ENCODE data around the gene GPR108. TPM values are rescaled to one million over a fixed set of nuclear protein-coding genes. Genes with fewer than 3 reads are reported as not detected.

The GPR108 gene
- total RNA-seq, 2 donors from 2014 or later = 61.4 to 67.2 TPM

- Histone ChIP-seq H3K27ac (ENCODE audit: low read depth, low read length) (peak overlapping the region; percentile 99), H3K9ac (ENCODE audit: extremely low read depth, low read length, poor library complexity, severe bottlenecking) (peak overlapping the region; percentile 67), H3K27me3 (ENCODE audit: control insufficient read depth, insufficient read depth, low read length, poor library complexity, severe bottlenecking) (no peaks in the 10 kb centered on the region), H3K9me3 (ENCODE audit: control insufficient read depth, low read length) (no peaks in the 10 kb centered on the region), H3K4me3 (ENCODE audit: low read length) (peak overlapping the region; percentile 89), H3K4me1 (ENCODE audit: control insufficient read depth, insufficient read depth, low read length) (no peaks in the 10 kb centered on the region), H3K36me3 (ENCODE audit: control insufficient read depth, insufficient read depth, low read length) (peaks cover 19% of the 10 kb centered on the region)
- H3K4me1 Mint-ChIP-seq = peaks cover 28% of the 10 kb centered on the region
- H3K9me3 Mint-ChIP-seq = no peaks in the 10 kb centered on the region
- no peaks in the 10 kb centered on the region for H3K27me3 Mint-ChIP-seq (ENCODE audit: insufficient read depth)
- DNase-seq = peak; percentile 93
- WGBS, 2 experiments (ENCODE audit: insufficient coverage in 1 of 2, insufficient read length in 1 of 2) = 39 to 49% methylated on average over 23 to 25 of the region's 25 CpGs
- peaks cover 20% of the 10 kb centered on the region for H3K36me3 Mint-ChIP-seq (ENCODE audit: low read depth)
- peak overlapping the region; percentile 96 for H3K27ac Mint-ChIP-seq
- peak overlapping the region; percentile 90 for H3K4me3 Mint-ChIP-seq
- peak; percentile 77 for TF ChIP-seq CTCF (conservative IDR thresholded peaks at IDR 0.05)
Observed at GRCh38 chr19:6736169-6736916, 1.0 kb downstream of the GPR108 start.

GRCh38 chr19:6735181-6735911, 2.0 kb downstream of the GPR108 start:
- WGBS, 2 experiments (ENCODE audit: insufficient coverage in 1 of 2, insufficient read length in 1 of 2) = 41 to 44% methylated on average over 4 to 14 of the region's 15 CpGs

More at GRCh38 chr19:6735181-6735911, 2.0 kb downstream of the GPR108 start:
- Histone ChIP-seq H3K4me3 (ENCODE audit: low read length) (peak overlapping the region; percentile 89), H3K4me1 (ENCODE audit: control insufficient read depth, insufficient read depth, low read length) (no peaks in the 10 kb centered on the region), H3K27me3 (ENCODE audit: control insufficient read depth, insufficient read depth, low read length, poor library complexity, severe bottlenecking) (no peaks in the 10 kb centered on the region), H3K9ac (ENCODE audit: extremely low read depth, low read length, poor library complexity, severe bottlenecking) (peak overlapping the region; percentile 67), H3K27ac (ENCODE audit: low read depth, low read length) (no peak overlapping the region), H3K36me3 (ENCODE audit: control insufficient read depth, insufficient read depth, low read length) (peaks cover 14% of the 10 kb centered on the region), H3K9me3 (ENCODE audit: control insufficient read depth, low read length) (no peaks in the 10 kb centered on the region)
- no peaks in the 10 kb centered on the region for H3K27me3 Mint-ChIP-seq (ENCODE audit: insufficient read depth)
- H3K27ac Mint-ChIP-seq = peak overlapping the region; percentile 96
- H3K9me3 Mint-ChIP-seq = no peaks in the 10 kb centered on the region
- no peak for TF ChIP-seq CTCF (conservative IDR thresholded peaks at IDR 0.05)
- H3K4me1 Mint-ChIP-seq = peaks cover 25% of the 10 kb centered on the region
- peaks cover 20% of the 10 kb centered on the region for H3K36me3 Mint-ChIP-seq (ENCODE audit: low read depth)
- peak; percentile 77 for DNase-seq
- peak overlapping the region; percentile 90 for H3K4me3 Mint-ChIP-seq
